ENCODE measurements around the gene EMSY.

GRCh38 chr11:76493040-76493439 is 48.2 kb downstream of the EMSY start:
- TF ChIP-seq CTCF (IDR thresholded peaks at IDR 0.05; ENCODE audit: low read depth, low read length) (no peak), POLR2A (IDR thresholded peaks at IDR 0.05; ENCODE audit: extremely low read depth, insufficient read length) (no peak), MYC (IDR thresholded peaks at IDR 0.05; ENCODE audit: low read depth, low read length) (no peak), MAX (IDR thresholded peaks at IDR 0.05; ENCODE audit: low read depth, low read length) (no peak)
